ENCODE measurements around the gene RDH13.
"Not testable (repeated sequence)": the region's sequence is repeated elsewhere in the genome, so short reads cannot be mapped to it uniquely, and the experiment has no call there.

RDH13 gene

GRCh38 chr19:55044286-55044685 is 18.7 kb downstream of the RDH13 start:
- DNase-seq (ENCODE audit: low spot score): no peak

- no peak for DNase-seq (ENCODE audit: low spot score)
Observed at GRCh38 chr19:55042688-55043087, 20.3 kb downstream of the RDH13 start.

- DNase-seq (ENCODE audit: low spot score): no peak
Observed at GRCh38 chr19:55042344-55042678, 20.6 kb downstream of the RDH13 start.

GRCh38 chr19:55041627-55042343 is 21.2 kb downstream of the RDH13 start:
- no peak for DNase-seq (ENCODE audit: low spot score)

- DNase-seq (ENCODE audit: low spot score): no peak
Observed at GRCh38 chr19:55041244-55041626, 21.7 kb downstream of the RDH13 start.

GRCh38 chr19:55040654-55041053 is 22.3 kb downstream of the RDH13 start:
- not testable (repeated sequence) for DNase-seq (ENCODE audit: low spot score)

- DNase-seq (ENCODE audit: low spot score): not testable (repeated sequence)
Observed at GRCh38 chr19:55037603-55038002, 25.3 kb downstream of the RDH13 start.

- DNase-seq (ENCODE audit: low spot score): no peak
Observed at GRCh38 chr19:55036058-55036457, 26.9 kb downstream of the RDH13 start.

- DNase-seq (ENCODE audit: low spot score): no peak
Observed at GRCh38 chr19:55034751-55035150, 28.2 kb downstream of the RDH13 start.

GRCh38 chr19:55032976-55033643 is 29.8 kb downstream of the RDH13 start:
- DNase-seq (ENCODE audit: low spot score): not testable (repeated sequence)

GRCh38 chr19:55032170-55032800 is 30.7 kb downstream of the RDH13 start:
- DNase-seq (ENCODE audit: low spot score): no peak

- no peak for DNase-seq (ENCODE audit: low spot score)
Observed at GRCh38 chr19:55031178-55031577, 31.8 kb downstream of the RDH13 start.

- no peak for DNase-seq (ENCODE audit: low spot score)
Observed at GRCh38 chr19:55028757-55029156, 34.2 kb downstream of the RDH13 start.

- DNase-seq (ENCODE audit: low spot score): no peak
Observed at GRCh38 chr19:55027472-55028337, 35.2 kb downstream of the RDH13 start.

GRCh38 chr19:55027140-55027471 is 35.8 kb downstream of the RDH13 start:
- not testable (repeated sequence) for DNase-seq (ENCODE audit: low spot score)

GRCh38 chr19:55024111-55024510 is 38.8 kb downstream of the RDH13 start:
- DNase-seq (ENCODE audit: low spot score): no peak

- not testable (repeated sequence) for DNase-seq (ENCODE audit: low spot score)
Observed at GRCh38 chr19:55020351-55020750, 42.6 kb downstream of the RDH13 start.

GRCh38 chr19:55018633-55019032 is 44.3 kb downstream of the RDH13 start:
- no peak for DNase-seq (ENCODE audit: low spot score)

- no peak for DNase-seq (ENCODE audit: low spot score)
Observed at GRCh38 chr19:55018216-55018615, 44.7 kb downstream of the RDH13 start.

- no peak for DNase-seq (ENCODE audit: low spot score)
Observed at GRCh38 chr19:55016017-55016416, 46.9 kb downstream of the RDH13 start.

GRCh38 chr19:55015126-55015525 is 47.8 kb downstream of the RDH13 start:
- DNase-seq (ENCODE audit: low spot score): no peak

GRCh38 chr19:55014714-55015113 is 48.2 kb downstream of the RDH13 start:
- no peak for DNase-seq (ENCODE audit: low spot score)

- no peak for DNase-seq (ENCODE audit: low spot score)
Observed at GRCh38 chr19:55013596-55013995, 49.4 kb downstream of the RDH13 start.
